GM23338 (cell line): ENCODE measurements around the gene SOS2. TPM values are rescaled to one million over a fixed set of nuclear protein-coding genes. Genes with fewer than 3 reads are reported as not detected.

ENCODE experiments used
- ATAC-seq: fragments of 200-7000 bp; cut with Tn5 transposase; 3 replicates; pipeline ENCODE4 v1.9.1; 2020
- DNase-seq: peaks from one replicate; pipeline ENCODE4 v3.0.0-alpha.2; 2015; ENCODE audit warnings: low spot score
- H2AFZ ChIP-seq: fragments of 200-600 bp; sonication (generic); 2 replicates; pipeline ENCODE4 v1.8.0; 2016; ENCODE audit warnings: antibody characterized with exemption, mild to moderate bottlenecking, moderate library complexity
- H3F3A ChIP-seq: fragments of 200-600 bp; sonication (generic); replicated peaks from 2 replicates; pipeline ENCODE4 v1.8.0; 2017; ENCODE audit warnings: antibody characterized with exemption, mixed run types, low read depth
- H3K27ac ChIP-seq: fragments of 200-600 bp; sonication (generic); 2 replicates; pipeline ENCODE4 v1.6.1; 2016; ENCODE audit warnings: low read depth
- H3K27me3 ChIP-seq: fragments of 200-600 bp; sonication (generic); 2 replicates; pipeline ENCODE4 v1.8.0; 2016; ENCODE audit warnings: mild to moderate bottlenecking, mixed run types, moderate library complexity; ENCODE audit not compliant: insufficient read depth
- H3K36me3 ChIP-seq: fragments of 200-600 bp; sonication (generic); 2 replicates; pipeline ENCODE4 v1.8.0; 2016; ENCODE audit warnings: mild to moderate bottlenecking; ENCODE audit not compliant: insufficient read depth
- H3K4me1 ChIP-seq: fragments of 200-600 bp; sonication (generic); 2 replicates; pipeline ENCODE4 v1.8.0; 2016; ENCODE audit warnings: mild to moderate bottlenecking, moderate library complexity; ENCODE audit not compliant: insufficient read depth
- H3K4me2 ChIP-seq: fragments of 200-600 bp; sonication (generic); 2 replicates; pipeline ENCODE4 v1.7.1; 2017; ENCODE audit warnings: mixed run types
- H3K4me3 ChIP-seq: fragments of 200-600 bp; sonication (generic); 2 replicates; pipeline ENCODE4 v1.6.1; 2016; ENCODE audit warnings: mixed run types
- H3K79me2 ChIP-seq: fragments of 200-600 bp; sonication (generic); replicated peaks from 2 replicates; pipeline ENCODE4 v1.8.0; 2017; ENCODE audit warnings: mild to moderate bottlenecking; ENCODE audit not compliant: insufficient read depth
- H3K9me2 ChIP-seq: fragments of 200-600 bp; sonication (generic); 2 replicates; pipeline ENCODE4 v1.8.0; 2017; ENCODE audit not compliant: insufficient read depth
- H4K20me1 ChIP-seq: fragments of 200-600 bp; sonication (generic); replicated peaks from 2 replicates; pipeline ENCODE4 v1.8.0; 2017; ENCODE audit warnings: mild to moderate bottlenecking; ENCODE audit not compliant: insufficient read depth
- H3K27ac Mint-ChIP-seq: 2 replicates; pipeline ENCODE4 v1.8.0; 2020; ENCODE audit warnings: inconsistent platforms, mild to moderate bottlenecking, moderate library complexity, mixed read lengths
- H3K27me3 Mint-ChIP-seq: 3 replicates; pipeline ENCODE4 v1.8.0; 2022; ENCODE audit warnings: low read depth, mild to moderate bottlenecking, moderate library complexity, mixed read lengths, inconsistent platforms; ENCODE audit not compliant: insufficient read depth, poor library complexity
- H3K36me3 Mint-ChIP-seq: 3 replicates; pipeline ENCODE4 v1.8.0; 2021; ENCODE audit warnings: low read depth, mild to moderate bottlenecking, inconsistent platforms, moderate library complexity, mixed read lengths
- H3K4me1 Mint-ChIP-seq: 3 replicates; pipeline ENCODE4 v1.8.0; 2020; ENCODE audit warnings: mild to moderate bottlenecking, inconsistent platforms, mixed read lengths
- H3K4me3 Mint-ChIP-seq: 3 replicates; pipeline ENCODE4 v1.8.0; 2021; ENCODE audit warnings: moderate library complexity, mild to moderate bottlenecking, inconsistent platforms, mixed read lengths
- H3K9me3 Mint-ChIP-seq: 3 replicates; pipeline ENCODE4 v1.8.0; 2020; ENCODE audit warnings: moderate library complexity, mild to moderate bottlenecking, inconsistent platforms, mixed read lengths
- CREB1 ChIP-seq: fragments of 250-450 bp; sonication (Bioruptor Pico); IDR thresholded peaks from 2 replicates; pipeline ENCODE4 v1.5.0; 2020; ENCODE audit warnings: low read depth, mild to moderate bottlenecking, moderate library complexity
- EZH2 ChIP-seq: fragments of 200-600 bp; sonication (generic); IDR thresholded peaks from one replicate; pipeline ENCODE4 v1.8.0; 2017; ENCODE audit warnings: antibody characterized with exemption, mild to moderate bottlenecking, low read depth; ENCODE audit not compliant: unreplicated experiment
- EZH2phosphoT487 ChIP-seq: fragments of 200-600 bp; sonication (generic); IDR thresholded peaks from one replicate; pipeline ENCODE4 v1.8.1; 2018; ENCODE audit warnings: antibody characterized with exemption; ENCODE audit not compliant: unreplicated experiment
- JUNB ChIP-seq: IDR thresholded peaks from one replicate; pipeline ENCODE4 v1.6.1; 2016; ENCODE audit warnings: antibody characterized with exemption; ENCODE audit not compliant: unreplicated experiment
- NANOG ChIP-seq: IDR thresholded peaks from 2 replicates; pipeline ENCODE4 v1.6.1; 2016; ENCODE audit warnings: antibody characterized with exemption, borderline replicate concordance
- ZNF331 ChIP-seq: fragments of 250-450 bp; sonication (Bioruptor Pico); IDR thresholded peaks from 2 replicates; pipeline ENCODE4 v1.5.0; 2020; ENCODE audit warnings: low read depth, mild to moderate bottlenecking, moderate library complexity
- polyA plus RNA-seq: library from polyadenylated mRNA; unstranded; fragments of >200 nt; fragmentation: Nextera tagmentation; extraction: Ambion mirVana; gene quantifications from 2 replicates; pipeline ENCODE4 v1.2.1, GENCODE V29; 2016
- total RNA-seq: library from RNA; depleted of rRNA; stranded (reverse); fragments of >200 nt; shearing (Covaris generic); gene quantifications from 2 replicates; pipeline ENCODE4 v1.2.3, GENCODE V29; 2014
- TF ChIP-seq, protein P1 (sequence below): IDR thresholded peaks from 2 replicates; pipeline ENCODE4 v1.6.1; 2016; ENCODE audit warnings: antibody characterized with exemption
- TF ChIP-seq, protein P2 (sequence below): IDR thresholded peaks from one replicate; pipeline ENCODE4 v1.6.1; 2018; ENCODE audit warnings: antibody characterized with exemption; ENCODE audit not compliant: unreplicated experiment

SOS2 gene
- total and polyA plus RNA-seq, 2 experiments from 2014 or later, result 3.5 to 11.4 TPM

DNA sequence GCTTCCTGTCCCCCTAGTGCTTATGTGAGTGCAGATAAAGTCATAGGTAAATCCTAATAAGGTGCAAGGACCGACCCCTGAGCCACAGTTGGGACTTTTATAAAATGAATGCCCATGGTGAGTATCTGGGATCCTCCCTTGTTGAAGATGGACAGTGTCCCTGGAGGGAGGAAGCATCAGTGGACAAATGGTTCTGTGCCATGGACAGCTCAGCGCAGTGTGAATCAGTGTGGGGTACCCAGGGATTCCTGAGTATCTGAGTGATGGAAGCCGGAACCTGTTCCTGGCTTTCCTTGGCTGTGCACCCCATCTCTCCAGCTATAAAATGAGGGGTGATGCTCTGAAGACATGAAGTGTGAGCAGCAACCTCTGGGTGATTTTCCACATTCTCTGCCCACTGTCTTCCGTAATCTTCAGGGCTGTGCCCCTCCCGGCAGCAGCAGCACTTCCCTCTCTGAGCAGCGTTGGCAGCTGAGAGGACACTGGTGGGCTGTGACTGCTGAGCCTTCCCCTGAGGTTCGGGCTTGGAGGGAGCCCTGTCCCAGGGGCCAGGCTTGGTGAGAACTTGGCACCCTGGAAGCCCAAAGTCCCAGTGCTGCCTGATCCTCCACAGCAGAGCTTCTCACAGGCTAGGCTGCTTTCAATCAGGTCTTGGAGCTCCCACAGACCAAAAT, 140.0 kb downstream of the SOS2 start:
- H3K27ac Mint-ChIP-seq, result no peak overlapping the region
- ATAC-seq (no peak), DNase-seq (no peak)
- no peak overlapping the region for H3K27ac ChIP-seq
- no peaks in the 10 kb centered on the region for H3K9me2 ChIP-seq
- no peak overlapping the region for H2AFZ ChIP-seq
- no peaks in the 10 kb centered on the region for H3K36me3 ChIP-seq
- no peak overlapping the region for H3K4me3 ChIP-seq
- H4K20me1 ChIP-seq, result no peaks in the 10 kb centered on the region
- no peaks in the 10 kb centered on the region for H3K9me3 Mint-ChIP-seq
- H3K36me3 Mint-ChIP-seq, result no peaks in the 10 kb centered on the region
- no peaks in the 10 kb centered on the region for H3K79me2 ChIP-seq
- no peak overlapping the region for H3K4me3 Mint-ChIP-seq
- H3K27me3 Mint-ChIP-seq, result peaks cover 4% of the 10 kb centered on the region
- H3F3A ChIP-seq, result no peaks in the 10 kb centered on the region
- no peaks in the 10 kb centered on the region; the same call in 1 of the 2 replicates for H3K4me1 ChIP-seq
- H3K27me3 ChIP-seq, result no peaks in the 10 kb centered on the region
- H3K4me1 Mint-ChIP-seq, result peaks cover 6% of the 10 kb centered on the region
- TF ChIP-seq JUNB (no peak), CREB1 (CRISPR knock-in tag) (no peak), ZNF331 (CRISPR knock-in tag) (no peak), EZH2phosphoT487 (no peak), NANOG (no peak)
- TF ChIP-seq, protein P1, sequence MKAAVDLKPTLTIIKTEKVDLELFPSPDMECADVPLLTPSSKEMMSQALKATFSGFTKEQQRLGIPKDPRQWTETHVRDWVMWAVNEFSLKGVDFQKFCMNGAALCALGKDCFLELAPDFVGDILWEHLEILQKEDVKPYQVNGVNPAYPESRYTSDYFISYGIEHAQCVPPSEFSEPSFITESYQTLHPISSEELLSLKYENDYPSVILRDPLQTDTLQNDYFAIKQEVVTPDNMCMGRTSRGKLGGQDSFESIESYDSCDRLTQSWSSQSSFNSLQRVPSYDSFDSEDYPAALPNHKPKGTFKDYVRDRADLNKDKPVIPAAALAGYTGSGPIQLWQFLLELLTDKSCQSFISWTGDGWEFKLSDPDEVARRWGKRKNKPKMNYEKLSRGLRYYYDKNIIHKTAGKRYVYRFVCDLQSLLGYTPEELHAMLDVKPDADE, result no peak
- TF ChIP-seq, protein P2, sequence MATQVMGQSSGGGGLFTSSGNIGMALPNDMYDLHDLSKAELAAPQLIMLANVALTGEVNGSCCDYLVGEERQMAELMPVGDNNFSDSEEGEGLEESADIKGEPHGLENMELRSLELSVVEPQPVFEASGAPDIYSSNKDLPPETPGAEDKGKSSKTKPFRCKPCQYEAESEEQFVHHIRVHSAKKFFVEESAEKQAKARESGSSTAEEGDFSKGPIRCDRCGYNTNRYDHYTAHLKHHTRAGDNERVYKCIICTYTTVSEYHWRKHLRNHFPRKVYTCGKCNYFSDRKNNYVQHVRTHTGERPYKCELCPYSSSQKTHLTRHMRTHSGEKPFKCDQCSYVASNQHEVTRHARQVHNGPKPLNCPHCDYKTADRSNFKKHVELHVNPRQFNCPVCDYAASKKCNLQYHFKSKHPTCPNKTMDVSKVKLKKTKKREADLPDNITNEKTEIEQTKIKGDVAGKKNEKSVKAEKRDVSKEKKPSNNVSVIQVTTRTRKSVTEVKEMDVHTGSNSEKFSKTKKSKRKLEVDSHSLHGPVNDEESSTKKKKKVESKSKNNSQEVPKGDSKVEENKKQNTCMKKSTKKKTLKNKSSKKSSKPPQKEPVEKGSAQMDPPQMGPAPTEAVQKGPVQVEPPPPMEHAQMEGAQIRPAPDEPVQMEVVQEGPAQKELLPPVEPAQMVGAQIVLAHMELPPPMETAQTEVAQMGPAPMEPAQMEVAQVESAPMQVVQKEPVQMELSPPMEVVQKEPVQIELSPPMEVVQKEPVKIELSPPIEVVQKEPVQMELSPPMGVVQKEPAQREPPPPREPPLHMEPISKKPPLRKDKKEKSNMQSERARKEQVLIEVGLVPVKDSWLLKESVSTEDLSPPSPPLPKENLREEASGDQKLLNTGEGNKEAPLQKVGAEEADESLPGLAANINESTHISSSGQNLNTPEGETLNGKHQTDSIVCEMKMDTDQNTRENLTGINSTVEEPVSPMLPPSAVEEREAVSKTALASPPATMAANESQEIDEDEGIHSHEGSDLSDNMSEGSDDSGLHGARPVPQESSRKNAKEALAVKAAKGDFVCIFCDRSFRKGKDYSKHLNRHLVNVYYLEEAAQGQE, result no peak
- 0 out of 2 replicates have a peak overlapping the region, but pooled peaks have one; percentile 26 for H3K4me2 ChIP-seq

DNA sequence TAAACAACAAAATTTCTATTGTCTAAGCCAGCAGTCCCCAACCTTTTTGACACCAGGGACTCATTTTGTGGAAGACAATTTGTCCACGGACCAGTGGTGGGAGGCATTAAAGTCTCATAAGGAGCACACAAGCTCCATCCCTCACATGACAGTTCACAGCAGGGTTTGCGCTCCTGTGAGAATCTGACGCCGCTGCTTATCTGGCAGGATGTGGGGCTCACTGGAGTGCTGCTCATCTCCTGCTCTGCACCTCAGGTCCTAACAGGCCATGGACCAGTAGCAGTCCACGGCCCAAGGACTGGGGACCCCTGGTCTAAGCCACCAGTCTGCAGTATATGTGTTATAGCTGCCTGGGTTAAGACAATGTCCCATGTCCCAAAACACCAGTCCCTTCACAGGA, 142.2 kb downstream of the SOS2 start:
- H3K27me3 Mint-ChIP-seq, result peaks cover 5% of the 10 kb centered on the region
- Histone ChIP-seq H3K4me2 (no peak overlapping the region), H3K4me1 (no peaks in the 10 kb centered on the region; the same call in 1 of the 2 replicates), H3K79me2 (no peaks in the 10 kb centered on the region), H4K20me1 (no peaks in the 10 kb centered on the region), H3K36me3 (no peaks in the 10 kb centered on the region), H3K4me3 (no peak overlapping the region), H2AFZ (no peak overlapping the region), H3F3A (no peaks in the 10 kb centered on the region), H3K9me2 (no peaks in the 10 kb centered on the region), H3K27ac (no peak overlapping the region), H3K27me3 (no peaks in the 10 kb centered on the region)
- H3K36me3 Mint-ChIP-seq, result no peaks in the 10 kb centered on the region
- no peaks in the 10 kb centered on the region for H3K9me3 Mint-ChIP-seq
- ATAC-seq, result no peak
- peaks cover 6% of the 10 kb centered on the region for H3K4me1 Mint-ChIP-seq
- no peak overlapping the region for H3K4me3 Mint-ChIP-seq
- DNase-seq, result no peak
- no peak overlapping the region for H3K27ac Mint-ChIP-seq
- TF ChIP-seq, protein P2, result no peak
- no peak for TF ChIP-seq EZH2
